Measurements from ENCODE around the gene TMPRSS5.

GRCh38 chr11:113673550-113674396 lies 32.3 kb downstream of the TMPRSS5 start:
- TF ChIP-seq YY1 (IDR thresholded peaks at IDR 0.05; ENCODE audit: insufficient read depth, insufficient read length) = no peak
- no peak for TF ChIP-seq SUZ12 (IDR thresholded peaks at IDR 0.05; ENCODE audit: extremely low read depth, insufficient read depth, insufficient read length)
- TF ChIP-seq ZNF274 (IDR thresholded peaks at IDR 0.05; ENCODE audit: low read depth, low read length) = no peak

All from NT2/D1 (cell line).